ENCODE measurements around the gene SOCS7. TPM values are rescaled to one million over a fixed set of nuclear protein-coding genes. Genes with fewer than 3 reads are reported as not detected.
A peak's percentile ranks its signal among the peaks of the same experiment; 100 is the strongest.
"Not testable (repeated sequence)": the region's sequence is repeated elsewhere in the genome, so short reads cannot be mapped to it uniquely, and the experiment has no call there.

Gene SOCS7
- polyA plus RNA-seq, 3 donors: 17.4 to 19.8 (median 19.2) TPM

DNA sequence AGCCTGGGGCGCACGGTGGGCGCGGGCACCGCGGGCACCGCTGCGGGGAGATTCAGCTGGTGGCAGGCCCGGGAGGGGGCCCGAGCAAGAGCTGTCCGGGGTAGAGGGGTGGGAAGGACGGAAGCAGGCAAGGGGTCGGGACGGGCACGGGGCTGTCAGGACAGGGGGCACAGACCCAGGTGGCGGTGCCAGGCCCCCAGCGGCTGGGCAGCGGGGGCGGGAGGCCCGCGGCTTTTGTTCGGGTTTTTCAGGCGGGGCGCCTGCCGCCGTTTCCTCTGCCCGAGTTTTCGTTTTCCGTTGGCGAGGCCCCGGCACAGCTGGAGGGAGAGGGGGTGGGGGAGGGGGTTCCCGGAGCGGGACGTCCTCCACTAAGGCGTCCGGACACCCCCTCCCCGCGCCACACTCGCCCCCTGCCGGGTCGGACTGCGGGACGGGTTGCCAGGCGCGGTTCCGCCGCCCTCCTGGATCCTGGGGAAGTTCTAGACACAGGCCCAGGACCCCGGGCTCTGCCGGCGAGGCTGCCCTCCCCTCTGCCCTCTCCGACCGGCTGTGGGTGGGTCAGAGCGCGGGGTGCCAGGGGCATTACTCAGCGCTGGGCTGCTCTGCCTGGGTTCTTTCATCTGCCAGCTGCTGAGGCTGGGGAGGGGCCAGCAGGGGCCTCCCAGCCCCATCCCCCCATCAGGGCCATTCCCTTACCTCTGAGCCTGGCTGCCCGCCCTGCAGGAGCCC lies 77.2 kb downstream of the SOCS7 start:
- no peak for DNase-seq (ENCODE audit: extremely low read depth in 1 of 11, low read depth in 9 of 11, low spot score in 4 of 11)

DNA sequence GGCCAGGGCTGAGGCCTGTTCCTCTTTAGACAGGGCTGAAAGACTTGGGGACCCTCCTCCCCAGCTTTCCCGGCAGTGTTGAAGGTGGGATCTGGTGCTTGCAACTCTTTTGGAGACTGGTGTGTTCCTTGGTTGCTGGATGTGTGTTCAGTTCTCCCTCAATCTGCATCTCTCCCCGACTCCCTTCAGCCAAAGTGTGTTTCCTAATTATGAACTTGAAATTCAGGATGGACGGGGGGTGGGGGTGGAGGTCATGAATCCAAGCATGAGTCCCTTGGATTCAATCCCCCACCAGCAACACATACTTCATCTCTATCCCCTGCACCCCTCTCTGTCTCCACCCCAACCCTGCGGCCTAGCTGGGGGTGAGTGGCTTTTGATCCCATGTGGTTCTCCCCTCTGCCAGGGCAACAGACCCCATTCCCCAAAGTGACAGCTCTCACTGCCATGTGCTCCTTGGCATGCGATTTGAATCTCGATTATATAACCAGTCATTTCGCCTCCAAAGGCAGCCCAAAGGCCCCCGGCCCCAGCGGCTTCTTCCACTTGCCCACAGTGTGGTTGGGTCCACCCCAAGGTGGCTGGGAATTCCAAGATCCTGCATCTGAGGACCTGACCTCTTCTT lies 77.9 kb downstream of the SOCS7 start:
- no peak for DNase-seq (ENCODE audit: extremely low read depth in 1 of 11, low read depth in 9 of 11, low spot score in 4 of 11)

DNA sequence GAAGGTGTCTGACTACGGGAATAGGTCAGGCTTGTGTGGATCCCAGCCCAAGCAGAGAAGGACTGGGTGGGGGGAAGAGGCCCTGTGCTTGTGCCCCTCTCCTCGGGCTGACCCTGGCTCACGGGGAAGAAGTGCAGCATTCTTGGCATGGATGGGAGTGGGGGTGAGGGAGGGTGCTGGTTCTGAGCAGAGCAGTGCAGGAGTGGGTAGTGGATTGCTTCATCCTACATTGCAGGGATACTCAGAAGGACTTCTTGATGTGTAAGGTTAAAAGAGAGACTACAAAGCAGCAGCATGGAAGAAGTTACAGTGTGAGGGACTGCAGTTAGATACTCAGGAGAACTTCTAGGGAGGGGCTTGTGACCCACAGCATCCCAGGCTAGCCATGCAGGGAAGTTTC lies 78.7 kb downstream of the SOCS7 start:
- DNase-seq (ENCODE audit: extremely low read depth in 1 of 11, low read depth in 9 of 11, low spot score in 4 of 11): no peak

DNA sequence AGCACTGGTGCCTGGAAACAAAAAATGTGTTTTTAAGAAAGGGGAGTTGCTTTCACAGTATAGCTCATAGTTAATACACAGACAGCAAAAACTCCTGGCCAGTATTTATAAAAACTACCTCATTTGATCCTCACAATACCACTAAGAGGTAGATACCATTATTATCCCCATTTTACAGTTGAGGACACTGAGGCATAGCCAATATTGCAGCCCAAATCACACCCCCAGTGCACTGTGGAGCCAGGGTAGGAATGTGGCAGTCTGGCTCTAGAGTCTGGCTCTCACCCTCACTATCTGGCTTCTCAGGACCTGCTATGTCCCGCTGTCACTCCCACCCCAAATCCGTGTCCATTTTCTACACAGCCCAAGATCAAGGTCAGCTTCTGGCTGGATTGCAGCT lies 79.2 kb downstream of the SOCS7 start:
- DNase-seq (ENCODE audit: extremely low read depth in 1 of 11, low read depth in 9 of 11, low spot score in 4 of 11): no peak

DNA sequence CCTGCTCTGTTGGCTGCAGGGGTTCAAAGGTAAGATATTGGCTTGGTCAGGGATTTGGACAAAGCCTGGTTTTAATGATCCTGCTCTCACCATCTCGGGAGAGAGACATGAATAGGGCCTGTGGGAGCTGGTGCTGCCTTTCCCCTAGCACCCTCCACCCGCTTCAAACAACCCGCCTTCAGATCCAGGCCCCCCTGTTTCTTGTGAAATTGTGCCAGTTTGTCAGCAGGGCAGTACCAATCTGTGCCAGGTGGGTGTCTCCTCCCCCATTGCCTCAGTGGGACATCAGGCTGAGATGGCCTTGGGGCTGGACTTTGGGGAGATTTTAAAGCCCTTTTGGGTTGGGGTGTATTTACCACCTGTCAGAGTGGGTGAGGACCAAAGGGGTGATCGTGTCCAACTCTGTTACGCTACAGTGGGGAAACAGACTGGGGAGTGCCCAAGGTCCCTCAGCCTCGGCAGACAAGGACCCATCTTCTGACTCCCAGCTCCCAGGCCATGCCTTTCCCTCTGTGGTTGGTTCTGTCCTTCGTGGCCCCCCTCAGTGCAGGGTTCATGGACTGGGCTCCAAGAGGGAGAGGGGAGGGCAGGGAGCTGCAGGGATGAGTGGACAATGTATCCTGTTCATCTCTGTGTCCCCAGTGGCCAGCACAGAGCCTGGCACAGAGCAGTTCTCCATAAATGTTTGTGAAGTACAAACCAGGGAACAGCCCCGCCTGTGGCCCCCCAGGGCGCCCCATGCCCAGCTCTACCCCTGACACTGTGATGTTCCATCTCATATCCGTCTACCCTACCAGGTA lies 79.9 kb downstream of the SOCS7 start:
- no peak for DNase-seq (ENCODE audit: extremely low read depth in 1 of 11, low read depth in 9 of 11, low spot score in 4 of 11)

DNA sequence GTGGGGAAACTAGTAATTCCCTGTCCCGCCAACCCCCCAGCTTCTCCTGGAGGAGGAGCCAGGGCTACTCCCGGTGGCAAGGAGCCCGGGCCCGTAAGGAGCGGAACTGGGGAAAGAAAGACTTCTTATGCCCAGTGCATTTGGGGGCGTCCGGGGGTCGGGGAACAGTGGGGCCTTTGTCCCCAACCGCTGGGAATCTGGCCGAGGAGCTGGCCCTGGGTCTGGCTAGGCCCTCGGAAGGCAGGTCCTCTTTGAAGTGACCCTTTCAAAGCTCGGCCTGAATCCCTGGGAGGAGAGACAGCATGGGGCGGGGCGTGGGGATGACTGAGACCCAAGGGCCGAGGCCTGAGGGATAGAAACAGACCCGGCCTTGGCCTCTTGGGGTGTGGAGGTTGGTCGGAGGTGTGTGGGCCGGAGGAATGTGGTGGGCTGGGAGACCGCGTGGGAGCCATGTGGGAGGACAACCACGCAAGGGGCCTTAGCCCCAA lies 82.6 kb downstream of the SOCS7 start:
- no peak for DNase-seq (ENCODE audit: extremely low read depth in 1 of 11, low read depth in 9 of 11, low spot score in 4 of 11)

DNA sequence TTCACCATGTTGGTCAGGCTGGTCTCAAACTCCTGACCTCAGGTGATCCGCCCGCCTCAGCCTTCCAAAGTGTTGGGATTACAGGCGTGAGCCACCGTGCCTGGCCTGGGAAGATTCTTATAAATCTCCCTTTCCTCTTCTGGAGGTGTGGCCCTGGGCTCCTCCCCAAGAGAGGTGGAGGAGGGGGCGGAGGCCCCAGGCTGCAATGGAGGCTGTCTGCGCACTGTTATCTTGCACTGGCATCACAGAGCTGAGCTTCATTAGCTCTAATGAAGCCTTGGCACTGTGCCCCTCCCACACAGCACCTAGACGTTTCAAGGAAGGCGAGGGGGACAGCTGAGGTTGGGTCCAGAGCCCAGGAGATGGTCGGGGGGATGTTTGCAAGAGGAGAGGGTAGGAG lies 84.2 kb downstream of the SOCS7 start:
- no peak for DNase-seq (ENCODE audit: extremely low read depth in 1 of 11, low read depth in 9 of 11, low spot score in 4 of 11)

DNA sequence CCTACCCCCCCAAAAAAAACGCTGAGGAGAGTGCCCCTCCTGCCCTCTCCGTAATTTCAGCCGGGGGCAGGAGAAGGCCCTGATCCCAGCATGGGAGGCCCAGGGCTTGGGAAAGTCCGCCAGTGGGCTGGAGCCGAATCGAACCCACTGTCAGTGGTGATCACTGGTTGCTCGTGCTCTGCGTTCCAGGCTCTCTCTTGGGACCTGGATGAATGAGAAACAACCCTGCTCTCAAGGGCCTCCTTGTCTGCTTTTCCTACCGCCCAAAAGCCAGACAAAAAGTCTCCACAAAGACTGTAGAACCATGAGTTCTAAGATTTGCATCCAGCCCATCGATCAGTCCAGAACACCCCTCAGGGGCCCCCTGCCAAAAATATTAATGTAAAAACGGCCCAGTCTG lies 84.7 kb downstream of the SOCS7 start:
- no peak for DNase-seq (ENCODE audit: extremely low read depth in 1 of 11, low read depth in 9 of 11, low spot score in 4 of 11)

DNA sequence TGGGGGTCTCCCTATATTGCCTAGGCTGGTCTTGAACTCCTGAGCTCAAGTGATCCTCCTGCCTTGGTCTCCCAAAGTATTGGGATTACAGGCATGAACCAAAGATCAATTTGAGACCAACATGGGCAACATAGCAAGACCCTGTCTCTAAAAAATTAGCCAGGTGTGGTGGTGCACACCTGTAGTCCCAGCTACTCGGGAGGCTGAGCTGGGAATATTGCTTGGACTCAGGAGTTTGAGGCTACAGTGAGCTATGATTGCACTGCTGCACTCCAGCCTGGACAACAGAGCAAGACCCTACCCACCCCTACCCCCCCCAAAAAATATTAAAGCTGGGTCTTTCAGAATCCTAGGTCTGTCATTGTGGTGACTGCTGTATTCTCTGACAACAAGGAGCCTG lies 85.7 kb downstream of the SOCS7 start:
- not testable (repeated sequence) for DNase-seq (ENCODE audit: extremely low read depth in 1 of 11, low read depth in 9 of 11, low spot score in 4 of 11)

DNA sequence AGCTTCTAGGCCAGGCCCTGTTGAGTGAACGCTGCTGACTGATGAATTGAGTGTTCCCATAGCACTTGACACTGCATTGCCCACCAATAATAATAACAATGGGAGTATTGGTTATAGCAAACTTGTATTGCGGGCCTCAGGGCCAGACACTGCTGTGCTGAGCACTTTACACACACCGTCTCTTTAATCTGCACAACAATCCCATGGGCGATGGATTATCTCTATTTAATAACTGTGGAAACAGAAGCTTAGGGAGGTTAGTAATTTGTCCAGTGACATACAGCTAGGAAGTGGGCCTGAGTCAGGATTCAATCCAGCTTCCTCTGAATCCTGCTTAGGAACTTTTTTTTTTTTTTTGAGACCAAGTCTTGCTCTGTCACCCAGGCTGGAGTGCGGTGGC lies 87.8 kb downstream of the SOCS7 start:
- no peak for DNase-seq (ENCODE audit: extremely low read depth in 1 of 11, low read depth in 9 of 11, low spot score in 4 of 11)

DNA sequence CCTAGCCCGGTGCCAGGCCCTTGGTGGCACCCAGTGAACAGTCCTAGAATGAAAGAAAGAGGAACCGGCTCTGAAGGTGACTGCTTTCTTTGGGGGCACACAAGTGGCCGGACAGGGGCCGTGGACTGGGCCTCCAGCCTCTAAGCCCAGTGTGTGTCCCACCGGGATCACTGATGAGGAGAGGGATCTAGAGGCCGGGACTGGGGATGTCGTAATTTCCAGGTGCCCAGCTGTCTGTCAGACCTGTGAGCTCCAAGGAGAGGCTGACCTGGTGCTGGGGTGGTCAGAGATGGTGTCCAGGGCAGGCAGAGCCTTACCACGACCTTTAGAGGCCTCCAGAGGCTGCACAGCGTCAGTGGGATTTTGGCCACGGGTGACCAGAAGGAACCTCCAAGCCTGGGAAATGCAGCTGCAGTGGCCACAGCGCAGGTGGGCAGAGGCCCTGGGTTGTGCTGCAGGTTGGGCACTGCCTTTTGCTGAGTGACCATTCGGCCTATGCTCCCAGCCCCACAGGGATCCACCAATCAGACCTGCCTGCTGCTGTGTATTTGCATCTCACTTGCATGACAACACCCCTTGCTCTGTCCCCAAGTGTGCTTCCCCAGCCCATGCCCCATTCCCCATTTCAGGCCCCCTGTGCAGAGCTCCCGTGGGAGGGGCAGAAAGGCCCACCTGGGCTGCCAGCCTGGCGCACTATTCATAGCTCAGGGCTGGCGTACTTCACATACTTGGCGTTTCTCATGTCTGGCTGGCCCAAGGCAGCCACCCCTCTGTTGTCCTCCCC lies 89.2 kb downstream of the SOCS7 start:
- no peak for DNase-seq (ENCODE audit: extremely low read depth in 1 of 11, low read depth in 9 of 11, low spot score in 4 of 11)

DNA sequence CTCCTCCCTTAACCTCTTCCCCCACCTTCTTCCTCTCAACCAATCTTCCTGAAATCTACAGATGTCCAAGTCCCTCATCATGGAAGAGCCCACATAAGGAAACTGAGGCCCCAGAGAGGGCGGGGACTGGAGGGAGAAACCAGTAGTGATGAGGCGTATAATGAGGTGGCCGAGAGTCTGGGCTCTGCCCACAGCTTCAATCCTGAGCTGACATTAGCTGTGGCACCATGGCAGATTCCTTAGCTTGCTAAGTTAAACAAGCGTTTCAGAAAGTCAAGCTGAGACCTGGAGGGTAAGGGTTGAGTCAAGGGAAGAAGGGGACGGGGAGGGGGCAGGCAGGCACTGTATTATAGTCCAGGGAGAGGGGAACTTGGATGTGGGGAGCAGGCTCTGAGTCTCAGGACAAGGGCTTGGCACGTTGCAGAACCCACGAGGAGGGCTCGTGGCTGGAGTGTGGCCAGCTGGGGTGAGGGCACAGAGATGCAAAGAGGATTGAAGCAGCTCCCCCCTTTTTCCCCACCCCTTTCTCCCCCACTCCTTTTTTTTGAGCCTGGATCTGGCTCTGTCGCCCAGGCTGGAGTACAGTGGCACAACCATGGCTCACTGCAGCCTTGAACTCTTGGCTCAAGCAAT lies 89.9 kb downstream of the SOCS7 start:
- DNase-seq (ENCODE audit: extremely low read depth in 1 of 11, low read depth in 9 of 11, low spot score in 4 of 11): no peak

DNA sequence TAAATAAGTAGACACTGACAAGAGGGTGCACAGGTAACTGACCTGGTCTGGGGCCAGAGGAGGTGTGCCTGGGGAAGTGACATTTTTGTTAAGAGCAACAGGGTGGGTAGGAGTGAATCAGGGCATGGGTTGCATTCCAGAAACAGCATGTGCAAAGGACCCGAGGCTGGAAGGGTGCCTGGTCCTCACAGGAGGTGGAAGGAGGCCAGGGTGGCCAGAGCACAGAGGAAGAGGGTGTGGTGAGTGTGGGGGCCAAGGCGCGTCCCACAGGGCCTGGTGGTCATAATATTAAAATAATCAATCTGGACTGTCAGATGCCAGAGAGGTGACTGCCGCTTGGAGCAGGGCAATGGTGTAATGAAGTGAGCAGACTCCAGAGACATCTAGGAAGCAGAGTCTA lies 90.9 kb downstream of the SOCS7 start:
- DNase-seq (ENCODE audit: extremely low read depth in 1 of 11, low read depth in 9 of 11, low spot score in 4 of 11): no peak

DNA sequence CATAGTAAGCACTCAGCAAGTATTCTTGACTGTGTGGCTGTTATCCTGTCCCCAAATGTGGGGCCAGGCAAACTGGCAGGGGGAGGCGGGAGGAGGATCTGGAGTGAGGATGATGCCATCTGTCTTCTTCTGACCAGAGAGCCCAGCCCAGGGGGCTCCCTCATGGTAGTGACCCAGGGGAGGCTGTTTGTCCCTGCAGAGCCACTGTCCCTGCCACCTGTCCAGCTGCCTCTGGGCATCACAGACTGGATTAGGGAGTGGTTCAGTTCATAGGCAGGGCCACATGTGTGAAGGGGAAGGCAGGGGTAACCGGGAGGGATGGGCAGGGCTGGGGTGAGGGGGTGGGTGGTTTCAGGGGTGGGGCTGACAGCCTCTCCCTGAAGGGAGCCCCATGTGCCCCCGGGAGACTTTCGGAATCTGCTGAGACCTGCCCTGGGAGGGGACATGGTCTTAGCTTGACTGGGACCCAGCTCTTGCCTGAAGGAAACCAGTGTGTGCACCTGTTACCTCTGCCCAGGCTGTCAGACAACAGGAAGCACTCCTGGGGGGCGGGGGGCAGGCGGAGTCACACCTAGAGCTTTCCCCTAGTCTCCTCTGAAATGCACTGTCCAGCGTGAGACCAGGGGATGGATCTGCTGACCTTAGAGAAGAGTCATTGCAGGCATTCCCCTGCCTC lies 91.8 kb downstream of the SOCS7 start:
- no peak for DNase-seq (ENCODE audit: extremely low read depth in 1 of 11, low read depth in 9 of 11, low spot score in 4 of 11)

DNA sequence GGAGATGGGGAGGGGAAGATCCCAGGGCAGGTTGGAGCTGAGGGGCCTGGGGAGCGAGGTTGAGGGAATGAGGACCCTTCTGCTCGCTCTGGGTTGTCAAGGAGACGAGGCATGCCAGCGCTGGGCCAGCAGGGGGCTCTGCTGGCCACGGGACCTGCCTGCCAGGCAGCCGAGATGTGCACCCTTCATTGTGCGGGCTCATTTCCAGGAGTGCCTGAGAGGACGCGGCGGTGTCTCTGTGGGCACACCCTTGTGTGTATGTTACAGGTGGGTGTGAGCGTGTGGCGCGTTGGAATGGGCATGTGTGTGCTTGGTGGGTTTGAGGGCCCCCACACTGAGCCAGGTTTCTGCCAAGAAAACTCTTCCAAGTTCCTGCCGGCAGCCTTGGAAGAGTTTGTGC lies 92.5 kb downstream of the SOCS7 start:
- DNase-seq (ENCODE audit: extremely low read depth in 1 of 11, low read depth in 9 of 11, low spot score in 4 of 11): no peak

DNA sequence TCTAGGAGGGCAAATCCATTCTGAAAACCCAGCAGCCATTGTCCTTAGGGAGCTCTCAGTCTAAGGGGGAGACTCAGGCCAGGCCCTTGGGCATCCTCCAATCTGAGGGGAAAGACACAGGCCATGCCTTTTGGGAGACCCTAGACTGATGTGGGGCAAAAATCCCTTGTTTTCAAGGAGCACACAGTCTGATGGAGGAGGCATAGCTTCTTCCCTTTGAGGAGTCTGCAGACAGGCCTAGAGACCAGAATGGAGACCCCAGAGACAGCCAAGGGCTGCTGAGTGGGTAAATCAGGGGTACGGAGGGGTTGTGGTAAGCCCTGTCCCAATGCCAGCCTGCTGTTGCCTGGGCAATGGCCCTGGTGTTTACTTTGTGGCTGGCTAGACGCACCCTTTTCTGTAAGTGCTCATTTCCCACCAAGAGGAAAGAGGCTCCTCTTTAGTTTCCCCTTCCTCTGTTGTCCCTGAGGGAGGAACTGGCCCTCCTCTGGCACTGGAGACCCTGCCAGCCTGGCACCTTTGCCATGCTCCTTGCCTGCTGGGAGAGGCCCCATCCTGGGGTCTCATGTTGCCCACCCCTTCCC lies 96.0 kb downstream of the SOCS7 start:
- no peak for DNase-seq (ENCODE audit: extremely low read depth in 1 of 11, low read depth in 9 of 11, low spot score in 4 of 11)

DNA sequence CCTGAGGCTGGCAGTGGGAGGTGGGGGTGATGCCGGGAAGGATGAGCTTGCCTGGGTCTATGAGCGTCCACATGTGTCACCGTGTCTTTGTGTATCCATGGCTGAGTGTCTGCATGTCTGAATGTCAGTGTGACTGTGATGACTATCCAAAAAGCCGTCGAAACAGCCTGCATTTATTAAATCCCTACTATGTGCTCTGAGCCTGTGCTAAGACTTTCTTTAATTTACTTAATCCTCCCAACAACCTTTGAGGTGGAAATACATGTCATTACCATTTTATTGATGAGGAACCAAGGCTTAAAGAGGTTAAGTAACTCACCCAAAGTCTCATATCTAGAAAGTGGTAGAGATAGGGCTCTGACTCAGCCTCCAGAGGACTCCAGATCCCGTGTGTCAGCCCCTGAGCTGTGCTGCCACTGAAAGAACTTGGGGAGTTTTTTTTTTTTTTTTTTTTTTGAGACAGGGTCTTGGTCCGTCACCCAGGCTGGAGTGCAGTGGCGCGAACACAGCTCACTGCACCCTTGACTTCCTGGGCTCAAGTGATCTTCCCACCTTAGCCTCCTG lies 96.6 kb downstream of the SOCS7 start:
- no peak for DNase-seq (ENCODE audit: extremely low read depth in 1 of 11, low read depth in 9 of 11, low spot score in 4 of 11)

DNA sequence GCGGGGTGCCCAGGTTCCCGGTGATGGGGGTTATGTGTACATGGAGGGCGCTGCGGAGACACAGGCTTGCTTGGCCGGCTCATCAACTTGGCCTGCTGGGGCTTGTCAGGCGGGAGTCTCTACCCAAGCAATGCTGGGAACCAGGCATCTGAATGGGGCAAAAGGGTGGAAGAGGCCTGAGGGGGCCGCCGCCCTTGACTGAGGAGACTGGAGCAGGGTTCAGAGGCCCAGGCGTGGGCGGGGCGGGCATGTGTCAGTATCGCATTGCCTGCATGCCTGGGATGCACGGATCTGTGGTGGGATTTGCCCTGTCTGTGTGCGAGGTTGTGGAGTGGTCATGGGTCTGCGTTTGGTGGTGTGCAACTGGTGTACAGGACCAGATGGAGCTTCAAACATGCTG lies 97.7 kb downstream of the SOCS7 start:
- peak in 4 of 11 donors; percentile 67 to 75 (median 72) for DNase-seq (ENCODE audit: extremely low read depth in 1 of 11, low read depth in 9 of 11, low spot score in 4 of 11)

Measured in renal cortex interstitium (tissue), 11 donors.